Osteocyte (in vitro differentiated cells): ENCODE results near the gene MTTP. TPM values are rescaled to one million over a fixed set of nuclear protein-coding genes. Genes with fewer than 3 reads are reported as not detected.

Experiments
- DNase-seq: peaks from one replicate; pipeline ENCODE4 v3.0.0; 2021; ENCODE audit warnings: mixed read lengths; ENCODE audit not compliant: unreplicated experiment; ENCODE audit errors: extremely low spot score
- H3K27ac Mint-ChIP-seq: one replicate; pipeline ENCODE4 v1.8.0; 2021; ENCODE audit warnings: mild to moderate bottlenecking, mixed read lengths; ENCODE audit not compliant: unreplicated experiment
- H3K27me3 Mint-ChIP-seq: one replicate; pipeline ENCODE4 v1.8.0; 2021; ENCODE audit warnings: mixed read lengths; ENCODE audit not compliant: unreplicated experiment
- H3K36me3 Mint-ChIP-seq: one replicate; pipeline ENCODE4 v1.8.0; 2021; ENCODE audit warnings: mixed read lengths; ENCODE audit not compliant: unreplicated experiment
- H3K4me1 Mint-ChIP-seq: one replicate; pipeline ENCODE4 v1.8.0; 2021; ENCODE audit warnings: mixed read lengths; ENCODE audit not compliant: unreplicated experiment
- H3K4me3 Mint-ChIP-seq: one replicate; pipeline ENCODE4 v1.8.0; 2021; ENCODE audit warnings: mild to moderate bottlenecking, moderate library complexity, mixed read lengths; ENCODE audit not compliant: unreplicated experiment
- H3K9me3 Mint-ChIP-seq: one replicate; pipeline ENCODE4 v1.8.0; 2021; ENCODE audit warnings: mixed read lengths; ENCODE audit not compliant: unreplicated experiment
- total RNA-seq: library from RNA; stranded (reverse); gene quantifications from 2 replicates; pipeline ENCODE4 v1.2.1, GENCODE V29; 2021
- TF ChIP-seq, protein P1 (sequence below): fragments of 200-600 bp; sonication (generic); IDR thresholded peaks from 2 replicates; pipeline ENCODE4 v1.5.0; 2021; ENCODE audit warnings: antibody characterized with exemption, mild to moderate bottlenecking, moderate library complexity

The MTTP gene
- total RNA-seq, 1 donor from 2014 or later = not detected

DNA sequence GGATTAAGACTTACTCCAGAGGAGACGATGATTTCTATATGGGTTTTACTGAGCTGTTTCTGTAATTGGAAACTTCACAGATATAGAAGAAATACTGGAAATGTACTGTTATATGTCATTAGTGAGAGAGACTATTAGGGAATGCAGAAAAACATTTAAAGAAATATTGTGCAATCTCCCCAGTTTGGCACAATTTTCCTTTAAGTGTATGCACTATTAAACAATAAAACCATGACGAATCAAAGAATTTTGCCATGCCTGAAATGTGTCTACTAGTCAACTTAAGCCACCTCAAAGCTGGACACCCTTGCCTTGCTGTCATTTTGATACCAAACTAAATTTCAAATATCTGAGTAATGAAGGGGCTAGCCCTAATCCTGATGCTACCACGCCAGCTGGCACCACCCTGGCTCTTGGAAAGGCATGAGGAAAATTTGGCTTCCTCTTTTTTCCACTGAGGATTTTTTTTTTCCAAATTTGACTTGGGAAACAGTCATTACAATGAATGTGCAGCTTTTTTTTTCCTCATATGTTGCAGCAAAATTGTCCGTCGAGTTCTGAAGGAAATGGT lies 36.1 kb downstream of the MTTP start:
- Mint-ChIP-seq H3K27me3 (peaks cover 10% of the 10 kb centered on the region), H3K36me3 (no peaks in the 10 kb centered on the region), H3K27ac (no peak overlapping the region), H3K9me3 (no peaks in the 10 kb centered on the region), H3K4me3 (no peak overlapping the region), H3K4me1 (no peaks in the 10 kb centered on the region)
- no peak for DNase-seq
- TF ChIP-seq, protein P1, sequence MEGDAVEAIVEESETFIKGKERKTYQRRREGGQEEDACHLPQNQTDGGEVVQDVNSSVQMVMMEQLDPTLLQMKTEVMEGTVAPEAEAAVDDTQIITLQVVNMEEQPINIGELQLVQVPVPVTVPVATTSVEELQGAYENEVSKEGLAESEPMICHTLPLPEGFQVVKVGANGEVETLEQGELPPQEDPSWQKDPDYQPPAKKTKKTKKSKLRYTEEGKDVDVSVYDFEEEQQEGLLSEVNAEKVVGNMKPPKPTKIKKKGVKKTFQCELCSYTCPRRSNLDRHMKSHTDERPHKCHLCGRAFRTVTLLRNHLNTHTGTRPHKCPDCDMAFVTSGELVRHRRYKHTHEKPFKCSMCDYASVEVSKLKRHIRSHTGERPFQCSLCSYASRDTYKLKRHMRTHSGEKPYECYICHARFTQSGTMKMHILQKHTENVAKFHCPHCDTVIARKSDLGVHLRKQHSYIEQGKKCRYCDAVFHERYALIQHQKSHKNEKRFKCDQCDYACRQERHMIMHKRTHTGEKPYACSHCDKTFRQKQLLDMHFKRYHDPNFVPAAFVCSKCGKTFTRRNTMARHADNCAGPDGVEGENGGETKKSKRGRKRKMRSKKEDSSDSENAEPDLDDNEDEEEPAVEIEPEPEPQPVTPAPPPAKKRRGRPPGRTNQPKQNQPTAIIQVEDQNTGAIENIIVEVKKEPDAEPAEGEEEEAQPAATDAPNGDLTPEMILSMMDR = no peak

DNA sequence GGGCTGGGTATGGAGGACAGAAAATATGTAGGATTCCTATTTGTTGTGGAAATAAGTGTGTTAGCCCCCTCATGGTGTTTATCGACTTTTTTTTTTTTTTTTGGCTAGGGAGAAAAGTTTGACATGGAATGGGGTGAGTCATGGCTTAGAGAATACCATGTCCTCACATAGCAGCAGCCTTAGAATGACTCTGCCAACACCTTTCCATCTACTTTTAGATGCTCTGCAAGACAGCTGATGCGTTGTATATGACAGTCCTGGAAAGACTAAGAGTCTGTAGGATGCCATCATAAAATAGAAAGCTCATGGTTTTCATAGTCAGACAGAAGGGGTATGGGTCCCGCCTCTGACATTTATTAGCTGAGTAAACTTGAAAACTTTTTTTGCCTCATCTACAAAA lies 37.7 kb downstream of the MTTP start:
- no peak for DNase-seq
- Mint-ChIP-seq H3K36me3 (no peaks in the 10 kb centered on the region), H3K4me3 (no peak overlapping the region), H3K27ac (no peak overlapping the region), H3K27me3 (peaks cover 10% of the 10 kb centered on the region), H3K9me3 (no peaks in the 10 kb centered on the region), H3K4me1 (no peaks in the 10 kb centered on the region)
- TF ChIP-seq, protein P1 = no peak

GRCh38 chr4:99612704-99613103 lies 38.1 kb downstream of the MTTP start:
- Mint-ChIP-seq H3K27me3 (peaks cover 10% of the 10 kb centered on the region), H3K4me3 (no peak overlapping the region), H3K27ac (no peak overlapping the region), H3K36me3 (no peaks in the 10 kb centered on the region), H3K9me3 (no peaks in the 10 kb centered on the region), H3K4me1 (no peaks in the 10 kb centered on the region)
- TF ChIP-seq, protein P1 = no peak
- no peak for DNase-seq

DNA sequence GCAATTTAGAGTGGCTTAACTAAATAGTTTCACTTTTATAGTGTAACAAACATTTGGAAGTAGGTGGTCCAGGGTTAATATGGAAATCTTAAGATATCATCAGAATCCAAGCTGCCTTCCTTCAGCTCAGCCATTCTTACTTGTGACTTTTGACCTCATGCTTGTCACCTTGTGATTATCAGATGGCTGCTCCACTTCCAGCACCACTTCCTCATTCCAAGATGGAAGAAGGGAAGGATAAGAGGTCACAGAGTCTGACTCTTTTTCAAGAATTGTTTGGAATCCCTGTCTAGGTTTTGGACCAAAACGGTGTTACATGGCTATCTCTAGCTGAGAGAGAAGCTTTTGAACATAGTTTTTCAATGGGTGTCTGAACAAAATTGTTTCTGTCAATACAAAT lies 39.9 kb downstream of the MTTP start:
- TF ChIP-seq, protein P1 = no peak
- H3K9me3 Mint-ChIP-seq = no peaks in the 10 kb centered on the region
- H3K4me1 Mint-ChIP-seq = no peaks in the 10 kb centered on the region
- H3K4me3 Mint-ChIP-seq = no peak overlapping the region
- no peak overlapping the region for H3K27ac Mint-ChIP-seq
- peaks cover 7% of the 10 kb centered on the region for H3K27me3 Mint-ChIP-seq
- no peak for DNase-seq
- no peaks in the 10 kb centered on the region for H3K36me3 Mint-ChIP-seq

GRCh38 chr4:99615170-99615820 lies 40.7 kb downstream of the MTTP start:
- Mint-ChIP-seq H3K4me1 (no peaks in the 10 kb centered on the region), H3K27ac (no peak overlapping the region), H3K27me3 (peaks cover 4% of the 10 kb centered on the region), H3K36me3 (no peaks in the 10 kb centered on the region), H3K4me3 (no peak overlapping the region), H3K9me3 (no peaks in the 10 kb centered on the region)
- TF ChIP-seq, protein P1 = no peak
- DNase-seq = no peak
